Measurements from ENCODE around the gene CTBP1. TPM values are rescaled to one million over a fixed set of nuclear protein-coding genes. Genes with fewer than 3 reads are reported as not detected.

CTBP1 gene
- total and polyA plus RNA-seq, 9 of the 15 experiments (the other 6 are each of a cell fraction or from before 2014, with no cell fraction given): 14.5 to 162 (median 68.2) TPM

DNA sequence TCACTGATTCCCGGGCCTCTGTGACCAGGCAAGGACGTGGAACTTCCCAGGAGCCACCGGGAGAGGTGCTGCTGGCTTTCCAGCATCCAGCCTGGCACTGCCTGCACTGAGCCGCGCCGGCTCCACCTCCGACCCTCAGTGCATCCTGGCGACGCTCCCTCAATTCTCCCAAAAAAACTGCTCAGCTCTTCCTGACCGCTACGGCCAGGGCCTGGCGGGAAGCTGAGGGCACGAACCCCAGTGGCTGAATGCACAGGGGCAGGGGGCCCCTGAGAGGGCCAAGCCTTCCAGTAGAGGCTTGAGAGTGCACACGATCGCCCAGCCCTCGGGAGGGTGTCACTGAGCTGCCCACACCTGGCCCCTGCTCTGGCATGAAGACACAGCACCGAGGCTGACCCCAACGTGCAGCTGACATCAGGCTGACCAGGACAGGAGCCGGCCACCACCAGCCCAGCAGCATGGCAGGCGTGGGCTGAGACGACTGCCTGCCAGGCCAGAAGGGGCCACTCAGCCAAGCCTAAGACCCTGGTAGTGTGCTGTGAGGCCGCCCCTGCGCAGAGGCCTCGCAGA lies 6.9 kb downstream of the CTBP1 start (continued):
- TF ChIP-seq ZNF263 (CRISPR knock-in tag; IDR thresholded peaks at IDR 0.05; ENCODE audit: borderline replicate concordance) (no peak), NFXL1 (CRISPR knock-in tag; IDR thresholded peaks at IDR 0.05) (no peak), HMBOX1 (IDR thresholded peaks at IDR 0.05) (no peak), ARID2 (IDR thresholded peaks at IDR 0.05) (no peak), KLF13 (tag; IDR thresholded peaks at IDR 0.05; ENCODE audit: borderline replicate concordance, low read depth) (no peak)
- TF ChIP-seq, protein P1, sequence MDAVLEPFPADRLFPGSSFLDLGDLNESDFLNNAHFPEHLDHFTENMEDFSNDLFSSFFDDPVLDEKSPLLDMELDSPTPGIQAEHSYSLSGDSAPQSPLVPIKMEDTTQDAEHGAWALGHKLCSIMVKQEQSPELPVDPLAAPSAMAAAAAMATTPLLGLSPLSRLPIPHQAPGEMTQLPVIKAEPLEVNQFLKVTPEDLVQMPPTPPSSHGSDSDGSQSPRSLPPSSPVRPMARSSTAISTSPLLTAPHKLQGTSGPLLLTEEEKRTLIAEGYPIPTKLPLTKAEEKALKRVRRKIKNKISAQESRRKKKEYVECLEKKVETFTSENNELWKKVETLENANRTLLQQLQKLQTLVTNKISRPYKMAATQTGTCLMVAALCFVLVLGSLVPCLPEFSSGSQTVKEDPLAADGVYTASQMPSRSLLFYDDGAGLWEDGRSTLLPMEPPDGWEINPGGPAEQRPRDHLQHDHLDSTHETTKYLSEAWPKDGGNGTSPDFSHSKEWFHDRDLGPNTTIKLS (IDR thresholded peaks at IDR 0.05; ENCODE audit: borderline replicate concordance, low read depth): no peak
- TF ChIP-seq, protein P2, sequence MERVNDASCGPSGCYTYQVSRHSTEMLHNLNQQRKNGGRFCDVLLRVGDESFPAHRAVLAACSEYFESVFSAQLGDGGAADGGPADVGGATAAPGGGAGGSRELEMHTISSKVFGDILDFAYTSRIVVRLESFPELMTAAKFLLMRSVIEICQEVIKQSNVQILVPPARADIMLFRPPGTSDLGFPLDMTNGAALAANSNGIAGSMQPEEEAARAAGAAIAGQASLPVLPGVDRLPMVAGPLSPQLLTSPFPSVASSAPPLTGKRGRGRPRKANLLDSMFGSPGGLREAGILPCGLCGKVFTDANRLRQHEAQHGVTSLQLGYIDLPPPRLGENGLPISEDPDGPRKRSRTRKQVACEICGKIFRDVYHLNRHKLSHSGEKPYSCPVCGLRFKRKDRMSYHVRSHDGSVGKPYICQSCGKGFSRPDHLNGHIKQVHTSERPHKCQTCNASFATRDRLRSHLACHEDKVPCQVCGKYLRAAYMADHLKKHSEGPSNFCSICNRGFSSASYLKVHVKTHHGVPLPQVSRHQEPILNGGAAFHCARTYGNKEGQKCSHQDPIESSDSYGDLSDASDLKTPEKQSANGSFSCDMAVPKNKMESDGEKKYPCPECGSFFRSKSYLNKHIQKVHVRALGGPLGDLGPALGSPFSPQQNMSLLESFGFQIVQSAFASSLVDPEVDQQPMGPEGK (CRISPR knock-in tag; IDR thresholded peaks at IDR 0.05; ENCODE audit: borderline replicate concordance): no peak

Measured in K562 (cell line).